ENCODE measurements around the gene CDK2. TPM values are rescaled to one million over a fixed set of nuclear protein-coding genes. Genes with fewer than 3 reads are reported as not detected.

The CDK2 gene
- total and polyA plus RNA-seq, 9 of the 15 experiments (the other 6 are each of a cell fraction or from before 2014, with no cell fraction given), result 17.4 to 213 (median 109) TPM

GRCh38 chr12:55996715-55997534 lies 30.3 kb downstream of the CDK2 start, which contains the start of gene SUOX (continued):
- TF ChIP-seq AFF4 (CRISPR knock-in tag; IDR thresholded peaks at IDR 0.05) (no peak), KDM5B (IDR thresholded peaks at IDR 0.05; ENCODE audit: insufficient replicate concordance, low read depth, low read length) (peak; percentile 58), RCOR1 (IDR thresholded peaks at IDR 0.05; ENCODE audit: borderline replicate concordance in 1 of 2, low read depth in 2 of 2, low read length in 2 of 2) (0 out of 4 replicates have a peak, but pooled peaks of 1 of the 2 experiments have one; percentile 7), MEIS2 (IDR thresholded peaks at IDR 0.05; ENCODE audit: partially characterized antibody) (peak; percentile 58), ZNF668 (CRISPR knock-in tag; IDR thresholded peaks at IDR 0.05) (no peak), RUNX1 (IDR thresholded peaks at IDR 0.05; ENCODE audit: low read depth) (no peak), NFRKB (IDR thresholded peaks at IDR 0.05; ENCODE audit: low read depth) (no peak), KAT7 (CRISPR knock-in tag; IDR thresholded peaks at IDR 0.05; ENCODE audit: borderline replicate concordance) (no peak), XRCC4 (IDR thresholded peaks at IDR 0.05; ENCODE audit: extremely low read depth, insufficient read depth, insufficient read length) (no peak), FOXK2 (conservative IDR thresholded peaks at IDR 0.05 in 1 of 2, IDR thresholded peaks at IDR 0.05 in 1 of 2; ENCODE audit: low read depth in 2 of 2) (peak; percentile 63 to 69; a peak in 2 of 4 replicates), ZC3H4 (CRISPR knock-in tag; IDR thresholded peaks at IDR 0.05; ENCODE audit: borderline replicate concordance) (no peak; the same call in 1 of the 2 replicates), TAF1 (IDR thresholded peaks at IDR 0.05; ENCODE audit: control insufficient read depth, extremely low read depth, insufficient read depth, low read length, severe bottlenecking) (peak; percentile 47), CHD2 (IDR thresholded peaks at IDR 0.05; ENCODE audit: low read depth, low read length) (peak; percentile 30; the same call in 1 of the 2 replicates), ZBTB17 (CRISPR knock-in tag; IDR thresholded peaks at IDR 0.05) (peak; percentile 39; the same call in 1 of the 2 replicates), OTX1 (CRISPR knock-in tag; IDR thresholded peaks at IDR 0.05) (0 out of 2 replicates have a peak, but pooled peaks have one; percentile 15), HDAC1 (IDR thresholded peaks at IDR 0.05) (peak in 1 of 2 experiments; percentile 51; a peak in 1 of 4 replicates), NEUROD1 (IDR thresholded peaks at IDR 0.05; ENCODE audit: borderline replicate concordance, low read depth, low read length, partially characterized antibody) (no peak), MXD1 (CRISPR knock-in tag; IDR thresholded peaks at IDR 0.05; ENCODE audit: borderline replicate concordance, poor library complexity, severe bottlenecking) (no peak), ZBTB5 (IDR thresholded peaks at IDR 0.05) (peak; percentile 67; the same call in 1 of the 2 replicates)
- TF ChIP-seq, protein P1, sequence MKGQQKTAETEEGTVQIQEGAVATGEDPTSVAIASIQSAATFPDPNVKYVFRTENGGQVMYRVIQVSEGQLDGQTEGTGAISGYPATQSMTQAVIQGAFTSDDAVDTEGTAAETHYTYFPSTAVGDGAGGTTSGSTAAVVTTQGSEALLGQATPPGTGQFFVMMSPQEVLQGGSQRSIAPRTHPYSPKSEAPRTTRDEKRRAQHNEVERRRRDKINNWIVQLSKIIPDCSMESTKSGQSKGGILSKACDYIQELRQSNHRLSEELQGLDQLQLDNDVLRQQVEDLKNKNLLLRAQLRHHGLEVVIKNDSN (CRISPR knock-in tag; IDR thresholded peaks at IDR 0.05), result peak; percentile 43
